Parathyroid adenoma (tissue), 2 donors: ENCODE results near the gene GTF2B.
A peak's percentile ranks its signal among the peaks of the same experiment; 100 is the strongest.

Experiments used
- H2AFZ ChIP-seq: fragments of 300-600 bp; sonication (generic); one replicate; pipeline ENCODE4 v1.7.0; 2017; ENCODE audit warnings: antibody characterized with exemption, mild to moderate bottlenecking
- H3K27ac ChIP-seq: fragments of 300-600 bp; sonication (generic); one replicate; pipeline ENCODE4 v1.7.0; 2017
- H3K27me3 ChIP-seq: fragments of 300-600 bp; sonication (generic); one replicate; pipeline ENCODE4 v1.7.0; 2017; ENCODE audit warnings: low read length; ENCODE audit not compliant: control insufficient read depth, insufficient read depth
- H3K36me3 ChIP-seq: fragments of 300-600 bp; sonication (generic); one replicate; pipeline ENCODE4 v1.7.0; 2017; ENCODE audit warnings: low read length; ENCODE audit not compliant: control insufficient read depth, insufficient read depth
- H3K4me1 ChIP-seq: fragments of 300-600 bp; sonication (generic); one replicate; pipeline ENCODE4 v1.7.0; 2017; ENCODE audit warnings: control low read depth
- H3K4me2 ChIP-seq: fragments of 300-600 bp; sonication (generic); one replicate; pipeline ENCODE4 v1.7.0; 2017; ENCODE audit warnings: low read length
- H3K4me3 ChIP-seq: fragments of 300-600 bp; sonication (generic); one replicate; pipeline ENCODE4 v1.7.0; 2017; ENCODE audit warnings: low read depth, low read length
- H3K79me2 ChIP-seq: fragments of 300-600 bp; sonication (generic); one replicate; pipeline ENCODE4 v1.7.0; 2017; ENCODE audit warnings: control low read depth
- H3K9ac ChIP-seq: fragments of 300-600 bp; sonication (generic); one replicate; pipeline ENCODE4 v1.7.0; 2017; ENCODE audit warnings: mild to moderate bottlenecking
- H3K9me3 ChIP-seq: fragments of 300-600 bp; sonication (generic); one replicate; pipeline ENCODE4 v1.7.0; 2017; ENCODE audit warnings: low read length; ENCODE audit not compliant: control insufficient read depth
- TF ChIP-seq, protein P1 (sequence below): fragments of 300-600 bp; sonication (generic); IDR thresholded peaks from one replicate; pipeline ENCODE4 v1.7.0; 2017; ENCODE audit warnings: antibody characterized with exemption, mild to moderate bottlenecking
- donor health status: primary hyperparathyroidism.

The GTF2B gene

DNA sequence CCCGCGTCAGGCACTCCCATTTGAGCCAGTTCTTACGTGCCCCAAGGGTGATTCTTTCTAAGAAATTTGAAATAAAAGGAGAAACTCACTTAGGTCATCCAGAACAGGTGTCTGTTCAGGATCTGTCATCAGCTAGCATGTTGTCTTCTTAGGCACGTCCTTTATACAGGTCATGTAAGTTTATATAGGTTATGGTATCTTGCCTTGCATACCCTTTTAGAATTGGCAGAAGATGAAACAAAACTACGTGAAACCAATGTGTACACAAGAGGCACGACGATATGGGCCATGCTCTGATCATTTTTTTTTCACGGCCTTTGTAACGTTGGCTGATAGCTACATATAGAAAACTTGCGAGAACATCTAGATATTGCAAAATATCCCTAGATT lies 579 bp upstream of the GTF2B start:
- Histone ChIP-seq H3K4me3 (peak overlapping the region; percentile 89), H3K79me2 (peaks cover 7% of the 10 kb centered on the region), H3K4me1 (peaks cover 2% of the 10 kb centered on the region), H3K27ac (peak overlapping the region; percentile 92), H3K9ac (no peak overlapping the region), H3K27me3 (no peaks in the 10 kb centered on the region), H3K4me2 (peak overlapping the region; percentile 83), H3K9me3 (no peaks in the 10 kb centered on the region), H3K36me3 (no peaks in the 10 kb centered on the region), H2AFZ (peak overlapping the region; percentile 86)
- TF ChIP-seq, protein P1, sequence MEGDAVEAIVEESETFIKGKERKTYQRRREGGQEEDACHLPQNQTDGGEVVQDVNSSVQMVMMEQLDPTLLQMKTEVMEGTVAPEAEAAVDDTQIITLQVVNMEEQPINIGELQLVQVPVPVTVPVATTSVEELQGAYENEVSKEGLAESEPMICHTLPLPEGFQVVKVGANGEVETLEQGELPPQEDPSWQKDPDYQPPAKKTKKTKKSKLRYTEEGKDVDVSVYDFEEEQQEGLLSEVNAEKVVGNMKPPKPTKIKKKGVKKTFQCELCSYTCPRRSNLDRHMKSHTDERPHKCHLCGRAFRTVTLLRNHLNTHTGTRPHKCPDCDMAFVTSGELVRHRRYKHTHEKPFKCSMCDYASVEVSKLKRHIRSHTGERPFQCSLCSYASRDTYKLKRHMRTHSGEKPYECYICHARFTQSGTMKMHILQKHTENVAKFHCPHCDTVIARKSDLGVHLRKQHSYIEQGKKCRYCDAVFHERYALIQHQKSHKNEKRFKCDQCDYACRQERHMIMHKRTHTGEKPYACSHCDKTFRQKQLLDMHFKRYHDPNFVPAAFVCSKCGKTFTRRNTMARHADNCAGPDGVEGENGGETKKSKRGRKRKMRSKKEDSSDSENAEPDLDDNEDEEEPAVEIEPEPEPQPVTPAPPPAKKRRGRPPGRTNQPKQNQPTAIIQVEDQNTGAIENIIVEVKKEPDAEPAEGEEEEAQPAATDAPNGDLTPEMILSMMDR, result no peak

DNA sequence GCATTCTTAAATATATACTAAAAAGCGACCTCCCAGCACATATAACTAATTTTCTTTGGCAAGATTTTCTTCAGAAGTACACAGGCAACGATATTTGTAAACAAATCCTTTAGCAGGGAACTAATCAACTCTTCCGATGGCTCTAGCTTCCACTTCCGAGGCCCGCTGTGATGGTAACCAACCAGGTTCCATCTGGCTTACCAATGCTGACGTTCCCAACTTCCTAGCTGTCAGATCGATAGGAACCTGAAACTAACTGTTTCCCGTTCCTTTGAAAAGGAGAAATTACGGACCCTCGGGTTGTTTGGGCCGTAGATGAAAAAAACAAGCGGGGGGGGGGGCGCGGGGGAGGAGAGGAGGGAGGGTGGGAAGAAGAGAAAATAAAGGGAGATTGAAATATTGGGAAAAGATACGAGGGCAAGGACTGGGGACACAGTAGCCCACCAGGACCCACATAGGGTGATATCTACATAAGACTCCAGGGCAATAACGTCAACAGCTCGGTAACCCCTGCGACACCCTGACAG lies 513 bp downstream of the GTF2B start:
- H3K9ac ChIP-seq, result peak overlapping the region; percentile 19
- H3K4me1 ChIP-seq, result peaks cover 2% of the 10 kb centered on the region
- no peaks in the 10 kb centered on the region for H3K27me3 ChIP-seq
- peak overlapping the region; percentile 92 for H3K27ac ChIP-seq
- TF ChIP-seq, protein P1, result no peak
- peak overlapping the region; percentile 89 for H3K4me3 ChIP-seq
- no peaks in the 10 kb centered on the region for H3K9me3 ChIP-seq
- no peaks in the 10 kb centered on the region for H3K36me3 ChIP-seq
- H3K79me2 ChIP-seq, result peaks cover 7% of the 10 kb centered on the region
- H3K4me2 ChIP-seq, result peak overlapping the region; percentile 83
- peak overlapping the region; percentile 86 for H2AFZ ChIP-seq

DNA sequence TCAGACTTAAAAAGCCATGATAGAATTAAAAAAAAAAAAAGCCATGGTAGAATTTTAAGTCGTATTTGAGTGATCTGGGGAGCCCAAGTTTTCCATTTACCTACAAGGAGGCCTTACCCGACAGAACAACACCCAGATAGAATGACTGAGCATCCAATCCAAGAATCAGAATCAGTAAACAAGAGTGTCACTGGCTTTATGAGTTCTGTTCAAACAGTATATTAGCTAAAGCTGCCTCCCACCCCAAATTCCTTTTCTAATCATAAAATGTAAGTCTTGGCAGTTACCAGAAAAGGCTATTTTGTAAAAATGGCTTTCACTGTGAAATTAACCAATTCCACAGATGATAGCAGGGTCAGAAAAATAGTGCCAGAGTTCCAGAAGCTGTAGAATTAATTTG lies 1.2 kb downstream of the GTF2B start:
- H3K9me3 ChIP-seq, result no peaks in the 10 kb centered on the region
- H3K27ac ChIP-seq, result no peak overlapping the region
- no peaks in the 10 kb centered on the region for H3K36me3 ChIP-seq
- peaks cover 7% of the 10 kb centered on the region for H3K79me2 ChIP-seq
- H3K4me2 ChIP-seq, result peak overlapping the region; percentile 83
- H2AFZ ChIP-seq, result no peak overlapping the region
- no peaks in the 10 kb centered on the region for H3K27me3 ChIP-seq
- TF ChIP-seq, protein P1, result no peak
- H3K9ac ChIP-seq, result no peak overlapping the region
- peak overlapping the region; percentile 89 for H3K4me3 ChIP-seq
- peaks cover 2% of the 10 kb centered on the region for H3K4me1 ChIP-seq

DNA sequence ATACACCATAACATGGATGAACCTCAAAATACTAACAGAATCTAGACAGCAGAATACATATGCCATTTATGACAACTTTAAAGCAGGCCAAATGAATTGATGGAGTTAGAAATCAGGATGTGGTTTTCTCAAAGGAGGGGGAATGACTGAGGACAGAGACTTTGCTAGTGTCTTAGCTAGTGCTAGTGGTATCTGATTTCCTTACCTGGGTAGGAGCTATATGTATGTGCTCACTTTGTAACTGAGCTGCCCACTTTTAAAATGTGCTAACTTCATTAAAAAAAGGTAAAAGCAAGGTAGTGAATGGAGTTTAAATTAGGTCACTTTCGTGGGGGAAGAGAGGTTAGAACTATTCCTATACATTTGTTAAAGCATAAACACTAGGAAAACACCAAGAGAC lies 2.6 kb downstream of the GTF2B start:
- H3K27ac ChIP-seq, result no peak overlapping the region
- no peaks in the 10 kb centered on the region for H3K27me3 ChIP-seq
- no peak overlapping the region for H2AFZ ChIP-seq
- peaks cover 2% of the 10 kb centered on the region for H3K4me1 ChIP-seq
- no peaks in the 10 kb centered on the region for H3K9me3 ChIP-seq
- H3K9ac ChIP-seq, result no peak overlapping the region
- H3K4me2 ChIP-seq, result no peak overlapping the region
- H3K4me3 ChIP-seq, result no peak overlapping the region
- TF ChIP-seq, protein P1, result no peak
- H3K79me2 ChIP-seq, result peaks cover 7% of the 10 kb centered on the region
- no peaks in the 10 kb centered on the region for H3K36me3 ChIP-seq

DNA sequence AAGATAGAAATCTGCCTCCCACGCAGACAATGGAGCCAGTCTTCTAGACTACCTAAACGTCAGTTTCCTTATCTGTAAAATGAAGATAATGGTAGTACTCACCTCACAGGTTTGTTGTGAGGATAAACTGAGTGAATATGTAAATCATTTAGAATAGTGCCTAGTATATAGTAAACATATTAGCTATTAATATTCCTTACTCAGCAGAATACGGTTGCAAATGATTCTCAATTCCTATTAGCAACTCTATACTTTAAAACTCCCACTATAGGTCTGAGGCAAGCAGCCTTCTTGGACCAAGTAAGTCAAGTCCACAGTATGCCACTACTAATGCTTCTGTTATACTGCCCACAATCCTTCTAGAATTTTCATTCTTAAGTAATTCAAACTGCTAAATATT lies 5.4 kb downstream of the GTF2B start:
- no peak overlapping the region for H3K27ac ChIP-seq

More for the DNA sequence above, 5.4 kb downstream of the GTF2B start:
- Histone ChIP-seq H3K4me1 (peaks cover 2% of the 10 kb centered on the region), H3K9me3 (no peaks in the 10 kb centered on the region), H3K4me3 (no peak overlapping the region), H3K36me3 (no peaks in the 10 kb centered on the region), H3K4me2 (no peak overlapping the region), H3K27me3 (no peaks in the 10 kb centered on the region), H3K79me2 (peaks cover 7% of the 10 kb centered on the region), H3K9ac (no peak overlapping the region), H2AFZ (no peak overlapping the region)
- TF ChIP-seq, protein P1, result no peak
